HL-60 (cell line): ENCODE measurements around the gene GKN2.

Experiments used
- GABPA ChIP-seq: IDR thresholded peaks from 2 replicates; pipeline ENCODE4 v1.6.1; 2012; ENCODE audit warnings: low read depth
- POLR2AphosphoS5 ChIP-seq: IDR thresholded peaks from 2 replicates; pipeline ENCODE4 v1.6.1; 2012; ENCODE audit warnings: low read depth
- SPI1 ChIP-seq: IDR thresholded peaks from 2 replicates; pipeline ENCODE4 v1.6.1; 2012; ENCODE audit warnings: low read depth, mild to moderate bottlenecking, borderline replicate concordance
- TF ChIP-seq, protein P1 (sequence below): IDR thresholded peaks from one replicate; pipeline ENCODE4 v1.5.1; 2011; ENCODE audit warnings: low read length, control low read depth, inconsistent platforms; ENCODE audit not compliant: insufficient read depth
- TF ChIP-seq, protein P2 (sequence below): IDR thresholded peaks from 2 replicates; pipeline ENCODE4 v1.6.1; 2012; ENCODE audit warnings: low read depth; ENCODE audit not compliant: insufficient replicate concordance

GRCh38 chr2:68961380-68961779, 8.7 kb upstream of the GKN2 start:
- TF ChIP-seq POLR2AphosphoS5, result no peak
- TF ChIP-seq, protein P1, sequence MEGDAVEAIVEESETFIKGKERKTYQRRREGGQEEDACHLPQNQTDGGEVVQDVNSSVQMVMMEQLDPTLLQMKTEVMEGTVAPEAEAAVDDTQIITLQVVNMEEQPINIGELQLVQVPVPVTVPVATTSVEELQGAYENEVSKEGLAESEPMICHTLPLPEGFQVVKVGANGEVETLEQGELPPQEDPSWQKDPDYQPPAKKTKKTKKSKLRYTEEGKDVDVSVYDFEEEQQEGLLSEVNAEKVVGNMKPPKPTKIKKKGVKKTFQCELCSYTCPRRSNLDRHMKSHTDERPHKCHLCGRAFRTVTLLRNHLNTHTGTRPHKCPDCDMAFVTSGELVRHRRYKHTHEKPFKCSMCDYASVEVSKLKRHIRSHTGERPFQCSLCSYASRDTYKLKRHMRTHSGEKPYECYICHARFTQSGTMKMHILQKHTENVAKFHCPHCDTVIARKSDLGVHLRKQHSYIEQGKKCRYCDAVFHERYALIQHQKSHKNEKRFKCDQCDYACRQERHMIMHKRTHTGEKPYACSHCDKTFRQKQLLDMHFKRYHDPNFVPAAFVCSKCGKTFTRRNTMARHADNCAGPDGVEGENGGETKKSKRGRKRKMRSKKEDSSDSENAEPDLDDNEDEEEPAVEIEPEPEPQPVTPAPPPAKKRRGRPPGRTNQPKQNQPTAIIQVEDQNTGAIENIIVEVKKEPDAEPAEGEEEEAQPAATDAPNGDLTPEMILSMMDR, result no peak
- no peak for TF ChIP-seq GABPA
- TF ChIP-seq, protein P2, sequence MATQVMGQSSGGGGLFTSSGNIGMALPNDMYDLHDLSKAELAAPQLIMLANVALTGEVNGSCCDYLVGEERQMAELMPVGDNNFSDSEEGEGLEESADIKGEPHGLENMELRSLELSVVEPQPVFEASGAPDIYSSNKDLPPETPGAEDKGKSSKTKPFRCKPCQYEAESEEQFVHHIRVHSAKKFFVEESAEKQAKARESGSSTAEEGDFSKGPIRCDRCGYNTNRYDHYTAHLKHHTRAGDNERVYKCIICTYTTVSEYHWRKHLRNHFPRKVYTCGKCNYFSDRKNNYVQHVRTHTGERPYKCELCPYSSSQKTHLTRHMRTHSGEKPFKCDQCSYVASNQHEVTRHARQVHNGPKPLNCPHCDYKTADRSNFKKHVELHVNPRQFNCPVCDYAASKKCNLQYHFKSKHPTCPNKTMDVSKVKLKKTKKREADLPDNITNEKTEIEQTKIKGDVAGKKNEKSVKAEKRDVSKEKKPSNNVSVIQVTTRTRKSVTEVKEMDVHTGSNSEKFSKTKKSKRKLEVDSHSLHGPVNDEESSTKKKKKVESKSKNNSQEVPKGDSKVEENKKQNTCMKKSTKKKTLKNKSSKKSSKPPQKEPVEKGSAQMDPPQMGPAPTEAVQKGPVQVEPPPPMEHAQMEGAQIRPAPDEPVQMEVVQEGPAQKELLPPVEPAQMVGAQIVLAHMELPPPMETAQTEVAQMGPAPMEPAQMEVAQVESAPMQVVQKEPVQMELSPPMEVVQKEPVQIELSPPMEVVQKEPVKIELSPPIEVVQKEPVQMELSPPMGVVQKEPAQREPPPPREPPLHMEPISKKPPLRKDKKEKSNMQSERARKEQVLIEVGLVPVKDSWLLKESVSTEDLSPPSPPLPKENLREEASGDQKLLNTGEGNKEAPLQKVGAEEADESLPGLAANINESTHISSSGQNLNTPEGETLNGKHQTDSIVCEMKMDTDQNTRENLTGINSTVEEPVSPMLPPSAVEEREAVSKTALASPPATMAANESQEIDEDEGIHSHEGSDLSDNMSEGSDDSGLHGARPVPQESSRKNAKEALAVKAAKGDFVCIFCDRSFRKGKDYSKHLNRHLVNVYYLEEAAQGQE, result no peak
- no peak for TF ChIP-seq SPI1
